GM21447 (cell line): ENCODE results near the gene LAMC1.

ENCODE experiments used
- ATAC-seq: cut with Tn5 transposase; IDR thresholded peaks from one replicate; pipeline ENCODE4 v1.9.1; 2021; ENCODE audit not compliant: unreplicated experiment

LAMC1 gene

DNA sequence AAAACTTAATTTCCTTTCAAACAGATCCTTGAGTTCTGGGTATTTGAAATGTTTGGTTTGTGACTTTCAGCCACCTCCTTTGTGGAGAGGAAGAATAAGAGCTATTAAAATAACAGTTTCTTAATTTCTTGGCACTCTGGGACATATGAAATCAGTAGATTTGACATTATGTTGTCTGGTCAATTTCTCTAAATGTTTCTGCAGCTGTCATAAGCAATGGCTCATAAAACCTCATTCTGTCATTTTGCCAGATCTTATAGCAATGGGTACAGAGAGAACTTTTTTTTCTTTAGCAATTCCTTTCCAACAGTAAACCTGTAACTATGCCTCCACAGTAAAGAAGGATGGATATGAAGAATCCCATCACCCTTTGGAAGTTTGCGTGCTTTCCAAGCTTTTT, 52.6 kb downstream of the LAMC1 start:
- no peak for ATAC-seq

DNA sequence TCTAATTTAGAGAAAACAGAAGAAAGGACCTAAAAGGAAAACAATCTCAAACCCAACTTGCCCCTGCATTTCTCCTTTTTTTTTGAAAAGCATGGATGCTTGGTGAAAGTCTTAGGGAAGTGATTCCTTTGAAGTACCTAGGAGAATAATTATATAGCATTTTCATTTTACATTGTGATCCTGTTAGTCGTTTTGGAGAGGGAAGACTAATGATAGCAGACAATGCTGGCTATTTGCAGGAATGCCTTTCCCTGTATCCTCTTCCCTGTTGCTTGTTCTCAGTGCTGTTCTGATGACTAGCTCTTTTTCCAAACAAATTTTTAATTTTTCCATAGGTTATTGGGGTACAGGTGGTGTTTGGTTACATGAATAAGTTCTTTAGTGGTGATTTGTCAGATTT, 53.9 kb downstream of the LAMC1 start:
- no peak for ATAC-seq

DNA sequence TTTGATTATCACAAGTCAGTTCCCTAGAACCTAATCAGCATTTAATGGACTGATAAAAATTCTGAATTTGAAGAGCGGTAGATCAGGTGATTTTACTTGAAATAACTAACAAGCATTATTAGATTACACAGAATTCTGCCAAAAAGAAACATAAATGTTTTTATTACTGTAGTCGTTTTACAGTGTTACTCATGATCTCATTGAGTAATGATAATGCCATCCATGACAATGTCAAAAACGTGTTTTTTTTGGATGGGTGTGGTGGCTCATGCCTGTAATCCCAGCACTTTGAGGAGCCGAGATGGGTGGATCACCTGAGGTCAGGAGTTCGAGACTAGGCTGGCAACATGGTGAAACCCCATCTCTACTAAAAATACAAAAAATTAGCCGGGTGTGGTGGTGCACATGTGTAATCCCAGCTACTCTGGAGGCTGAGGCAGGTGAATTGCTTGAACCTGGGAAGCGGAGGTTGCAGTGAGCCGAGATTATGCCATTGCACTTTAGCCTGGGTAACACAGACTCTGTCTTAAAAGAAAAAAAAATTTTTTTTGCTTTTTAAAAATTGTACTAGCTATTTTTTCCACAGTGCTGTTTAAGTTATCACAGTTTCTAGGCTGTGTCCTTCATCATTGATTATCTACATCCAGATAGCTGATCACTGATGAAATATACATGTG, 56.6 kb downstream of the LAMC1 start:
- ATAC-seq, result no peak

DNA sequence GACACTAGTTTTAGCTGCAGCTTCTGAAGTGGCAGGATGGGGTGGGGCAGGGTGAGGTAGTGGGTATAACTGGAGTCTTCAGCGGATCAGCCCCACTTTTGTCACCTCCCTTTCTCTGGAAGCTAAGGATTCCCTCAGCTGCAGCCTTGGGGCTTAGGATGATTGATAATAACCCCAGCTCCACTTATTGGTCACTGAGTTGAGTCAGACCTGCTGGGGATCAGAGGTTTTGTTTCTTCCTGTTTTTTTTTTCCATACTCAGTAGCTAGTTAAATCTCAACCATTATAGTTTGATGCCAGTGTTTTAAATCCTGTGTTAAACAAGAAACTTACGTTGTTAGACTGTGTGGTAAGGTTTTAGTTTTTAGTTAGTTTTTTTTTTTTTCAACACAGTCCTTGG, 57.2 kb downstream of the LAMC1 start:
- no peak for ATAC-seq

DNA sequence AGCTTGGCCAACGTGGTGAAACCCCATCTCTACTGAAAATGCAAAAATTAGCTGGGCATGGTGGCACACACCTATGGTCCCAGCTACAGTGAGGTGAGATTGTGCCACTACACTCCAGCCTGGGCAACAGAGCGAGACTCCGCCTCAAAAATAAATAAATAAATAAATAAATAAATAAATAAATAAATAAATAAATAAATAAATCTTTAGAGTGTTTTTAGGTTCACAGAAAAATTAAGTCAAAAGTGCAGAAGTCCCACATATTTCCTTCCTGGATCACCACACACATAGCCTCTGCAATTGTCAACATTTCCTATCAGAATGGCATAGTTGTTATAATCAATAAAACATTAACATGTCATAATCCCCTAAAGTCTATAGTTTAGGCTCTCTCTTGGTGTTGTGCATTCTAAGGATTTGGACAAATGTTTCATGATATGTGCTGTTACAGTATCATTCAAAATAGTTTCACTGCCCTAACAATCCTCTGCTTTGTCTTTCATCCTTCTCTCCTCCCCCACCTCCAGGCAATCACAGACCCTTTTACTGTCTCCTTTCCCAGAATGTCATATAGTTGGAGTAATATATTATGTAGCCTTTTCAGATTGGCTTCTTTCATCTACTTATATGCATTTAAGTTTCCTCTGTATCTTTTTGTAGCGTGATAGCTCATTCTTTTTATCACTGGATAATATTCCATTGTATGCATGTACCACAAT, 58.3 kb downstream of the LAMC1 start:
- no peak for ATAC-seq

DNA sequence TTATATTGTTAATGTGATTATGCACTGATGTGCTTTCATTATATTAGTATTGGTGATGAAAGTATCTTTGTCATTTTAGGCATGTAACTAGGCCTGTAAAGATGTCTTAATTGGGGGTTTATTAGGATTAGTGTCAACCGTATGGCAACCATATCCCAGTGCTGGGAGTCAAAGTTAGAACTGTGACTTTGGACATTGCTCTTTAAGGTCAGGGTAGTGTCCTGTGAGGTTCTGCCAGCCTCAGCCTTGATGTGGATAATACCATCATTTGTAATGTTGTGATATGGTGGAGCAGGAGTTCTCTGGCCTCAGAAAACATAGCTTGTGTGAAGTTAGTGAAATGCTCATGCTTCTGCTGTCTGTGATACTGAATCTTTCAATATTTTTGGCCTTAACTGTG, 59.4 kb downstream of the LAMC1 start:
- no peak for ATAC-seq

DNA sequence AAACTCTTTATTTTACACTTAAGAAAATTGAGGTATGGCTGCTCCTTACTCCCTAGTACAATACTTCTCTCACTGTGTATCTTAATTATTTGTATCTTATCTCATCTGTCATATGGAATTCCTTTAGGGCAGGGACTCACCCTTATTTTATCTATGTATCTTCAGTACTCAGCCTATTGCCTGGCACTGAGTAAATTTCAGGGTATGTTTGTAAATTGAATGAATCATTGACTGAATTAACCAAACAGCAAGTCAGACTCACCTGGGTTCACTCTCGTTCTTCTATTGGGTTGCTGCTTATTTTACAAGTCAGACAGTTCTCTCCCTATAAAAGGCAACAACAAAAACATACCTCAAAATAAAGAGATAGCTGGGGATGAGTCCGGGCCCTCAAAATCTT, 63.8 kb downstream of the LAMC1 start:
- no peak for ATAC-seq

DNA sequence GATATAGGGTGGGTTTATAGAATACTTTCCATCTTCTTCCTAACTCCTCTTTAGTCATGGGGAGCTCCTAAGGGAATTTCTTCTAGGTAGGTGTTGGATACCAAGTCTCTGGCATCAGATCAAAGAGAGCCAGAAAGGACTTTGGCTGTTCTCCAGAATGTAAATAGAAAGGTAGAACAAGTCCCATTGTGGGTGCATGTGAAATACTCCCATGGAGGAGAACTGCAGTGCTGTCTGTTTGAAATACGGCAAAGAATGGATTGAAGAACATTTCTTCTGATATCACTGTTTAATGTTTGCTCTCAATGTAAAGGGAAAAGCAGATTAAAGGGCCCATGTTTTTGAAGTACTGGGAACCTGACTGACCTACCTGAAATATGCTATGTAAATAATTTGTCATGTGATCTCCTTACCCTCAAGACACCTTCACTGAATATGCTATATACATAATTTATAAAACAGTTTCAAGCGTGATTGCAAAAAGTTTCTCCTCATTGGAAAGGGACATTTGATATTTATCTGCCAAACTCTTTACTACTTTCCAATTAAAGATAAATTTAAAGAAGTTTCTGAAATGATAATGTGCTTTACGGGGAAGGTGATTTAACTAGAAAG, 65.9 kb downstream of the LAMC1 start:
- ATAC-seq, result no peak

DNA sequence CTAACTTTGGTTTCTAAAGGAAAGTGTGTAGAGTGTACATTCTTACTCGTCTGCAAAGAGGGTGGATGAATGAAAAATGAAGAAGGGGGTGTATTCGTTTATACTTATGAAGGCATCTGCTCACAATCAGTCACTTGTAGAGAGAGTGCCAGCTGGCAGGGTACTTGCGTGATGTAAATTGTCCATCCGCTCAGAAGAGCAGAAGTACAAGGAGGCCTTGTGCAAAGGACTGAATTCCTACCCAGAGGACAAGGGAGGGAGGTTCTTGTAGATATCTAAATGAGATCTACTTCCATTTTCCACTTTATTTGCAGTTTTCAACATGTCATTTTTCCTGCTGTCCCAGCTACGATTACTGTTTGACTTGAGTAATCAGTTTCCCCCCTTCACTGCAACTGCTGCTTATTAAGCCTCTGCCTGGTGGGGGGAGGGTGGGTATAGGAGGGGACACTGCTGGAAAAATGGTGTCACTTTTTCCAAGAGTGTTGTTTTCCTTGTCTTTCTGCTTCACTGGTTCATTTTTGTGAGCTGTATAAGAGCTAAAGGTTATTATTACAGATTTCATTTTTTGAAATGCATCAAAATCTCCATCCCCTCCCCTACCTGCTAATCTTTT, 67.3 kb downstream of the LAMC1 start:
- no peak for ATAC-seq

DNA sequence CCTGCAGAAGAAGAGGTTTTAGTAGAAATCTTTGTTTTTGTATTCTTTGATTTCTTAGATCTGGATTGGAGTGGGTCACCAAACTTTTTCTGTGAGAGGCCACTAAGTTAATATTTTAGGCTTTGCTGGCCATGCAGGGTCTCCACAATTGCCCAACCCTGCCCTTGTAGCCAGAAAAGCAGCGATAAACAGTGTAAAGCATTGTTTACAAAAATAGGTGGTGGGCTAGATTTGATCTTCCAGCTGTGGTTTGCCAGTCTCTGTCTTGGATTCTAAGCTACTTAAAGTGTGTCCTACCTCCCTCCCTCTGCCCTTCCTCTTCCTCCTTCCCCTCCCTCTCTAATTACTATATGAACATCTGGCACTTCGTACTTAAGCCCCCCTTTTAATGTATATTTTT, 68.0 kb downstream of the LAMC1 start:
- ATAC-seq, result no peak

DNA sequence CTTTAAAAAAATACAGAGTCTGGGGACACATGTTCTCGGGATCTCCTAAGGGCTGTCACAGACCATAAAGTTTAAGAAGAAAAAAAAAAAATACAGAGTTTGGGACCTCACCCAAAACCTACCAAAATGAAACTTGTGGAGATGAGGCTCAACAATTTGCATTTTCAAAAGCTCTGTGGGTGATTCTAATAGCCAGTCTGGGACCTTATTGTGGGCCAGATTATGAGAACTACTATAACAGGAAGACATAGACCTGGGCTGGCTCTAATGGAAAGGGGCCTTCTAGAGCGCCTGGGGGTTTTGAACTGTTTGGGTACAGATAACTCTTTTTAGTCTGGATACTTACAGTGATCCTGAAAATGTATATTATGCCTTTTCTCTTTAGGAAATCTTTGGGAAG, 69.1 kb downstream of the LAMC1 start:
- no peak for ATAC-seq

DNA sequence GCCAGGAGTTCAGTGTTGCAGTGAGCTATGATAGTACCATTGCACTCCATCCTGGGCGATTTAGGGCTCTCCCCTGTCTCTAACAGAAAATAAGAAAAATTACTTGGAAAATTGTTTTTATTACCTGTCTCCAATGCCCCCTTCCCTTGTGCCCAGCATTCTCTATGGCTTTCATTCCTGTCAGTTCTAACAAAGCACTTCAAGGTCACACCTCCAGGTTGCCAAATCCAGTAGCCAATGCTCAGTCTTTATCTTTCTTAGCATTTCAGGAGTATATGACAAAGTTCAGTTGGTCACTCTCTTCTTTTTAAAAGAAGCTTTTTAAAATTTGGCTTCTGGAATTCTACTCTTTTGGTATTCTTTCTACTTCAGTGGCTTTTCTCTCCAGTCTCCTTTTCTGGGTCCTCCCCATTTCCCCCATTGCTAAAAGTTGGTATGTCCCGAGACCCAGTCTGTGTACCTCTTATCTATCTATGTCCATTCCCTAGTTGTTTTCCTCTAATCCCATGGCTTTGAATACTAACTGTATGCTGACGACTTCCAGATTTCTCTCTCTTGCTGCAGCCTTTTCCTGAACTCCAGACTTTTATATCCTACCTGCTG, 69.9 kb downstream of the LAMC1 start:
- ATAC-seq, result no peak

DNA sequence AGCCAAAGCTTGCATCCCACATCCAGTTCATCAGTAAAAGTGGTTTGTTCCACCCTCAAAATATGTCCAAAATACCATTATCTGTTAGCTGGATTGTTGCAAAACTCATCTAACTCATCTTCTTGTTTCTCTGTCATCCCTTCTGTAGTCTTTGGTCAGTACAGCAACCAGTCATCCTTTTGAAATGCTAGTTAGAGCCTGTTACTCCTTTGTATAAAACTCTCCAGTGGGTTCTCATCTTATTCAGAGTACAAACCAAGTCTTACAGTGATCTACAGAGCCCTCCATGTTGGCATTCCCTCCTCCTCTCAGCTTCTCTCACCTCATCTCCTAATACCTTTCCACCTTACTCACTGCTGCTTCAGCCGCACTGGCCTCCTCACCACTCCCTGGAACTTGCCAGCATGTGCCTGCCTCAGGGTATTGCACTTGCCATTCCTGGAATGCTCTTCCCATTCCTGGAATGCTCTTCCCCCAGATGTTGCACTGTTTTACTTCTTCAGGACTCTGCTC, 70.6 kb downstream of the LAMC1 start:
- ATAC-seq, result no peak

DNA sequence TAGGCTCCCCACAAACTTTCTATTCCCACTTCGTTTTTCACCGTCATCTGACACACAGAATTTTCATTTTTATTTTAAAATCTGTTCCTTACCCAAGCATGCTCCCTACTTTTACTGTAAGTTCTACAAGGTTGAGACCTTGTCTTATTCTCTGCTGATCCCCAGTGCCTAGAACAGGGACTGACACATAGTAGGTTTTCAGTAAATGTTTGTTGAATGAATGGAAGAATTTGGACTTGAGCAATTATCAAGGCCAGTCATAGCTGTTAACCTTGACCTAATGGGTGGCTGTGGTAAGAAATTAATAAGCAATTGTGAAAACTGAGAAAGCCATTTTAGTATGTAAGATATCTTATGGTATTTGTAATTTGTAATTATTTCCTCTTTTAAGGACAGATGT, 71.1 kb downstream of the LAMC1 start:
- no peak for ATAC-seq

DNA sequence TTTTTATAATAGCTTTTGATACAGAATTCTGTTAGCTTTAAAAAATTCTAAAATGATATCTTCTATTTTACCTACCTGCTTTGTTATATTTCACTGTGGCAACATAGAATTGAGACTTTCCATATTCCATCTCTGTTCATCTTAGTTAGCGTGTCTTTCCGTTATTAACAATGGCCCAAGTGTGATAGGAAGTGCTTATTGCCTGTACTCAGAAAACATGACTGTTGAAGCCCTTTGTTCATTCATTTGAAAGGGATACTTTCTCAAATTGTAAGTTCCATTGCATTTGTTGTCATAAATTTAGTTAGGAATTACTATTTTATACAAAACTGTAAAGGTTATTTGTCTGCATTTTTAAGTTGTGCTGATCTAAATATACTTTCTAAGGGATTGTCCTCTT, 73.1 kb downstream of the LAMC1 start:
- no peak for ATAC-seq

DNA sequence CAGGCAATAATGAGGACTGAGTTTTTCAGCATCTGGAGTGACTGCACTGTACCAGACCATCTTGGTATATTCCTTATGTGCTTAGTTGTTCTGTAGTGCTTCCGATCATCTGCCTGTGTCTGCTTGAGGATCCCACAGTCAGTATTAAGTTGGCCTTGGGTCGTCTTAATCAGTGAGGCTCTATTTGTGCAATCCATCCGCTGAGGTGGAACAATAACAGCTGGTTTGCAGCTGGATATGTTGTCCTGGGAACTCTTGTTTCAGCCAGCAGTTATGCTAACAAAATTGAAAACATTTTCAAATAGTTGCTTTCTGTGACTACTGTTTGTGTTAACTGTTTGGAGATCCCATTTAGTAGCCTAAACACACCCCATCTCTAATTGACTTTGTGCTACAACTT, 73.7 kb downstream of the LAMC1 start:
- no peak for ATAC-seq

DNA sequence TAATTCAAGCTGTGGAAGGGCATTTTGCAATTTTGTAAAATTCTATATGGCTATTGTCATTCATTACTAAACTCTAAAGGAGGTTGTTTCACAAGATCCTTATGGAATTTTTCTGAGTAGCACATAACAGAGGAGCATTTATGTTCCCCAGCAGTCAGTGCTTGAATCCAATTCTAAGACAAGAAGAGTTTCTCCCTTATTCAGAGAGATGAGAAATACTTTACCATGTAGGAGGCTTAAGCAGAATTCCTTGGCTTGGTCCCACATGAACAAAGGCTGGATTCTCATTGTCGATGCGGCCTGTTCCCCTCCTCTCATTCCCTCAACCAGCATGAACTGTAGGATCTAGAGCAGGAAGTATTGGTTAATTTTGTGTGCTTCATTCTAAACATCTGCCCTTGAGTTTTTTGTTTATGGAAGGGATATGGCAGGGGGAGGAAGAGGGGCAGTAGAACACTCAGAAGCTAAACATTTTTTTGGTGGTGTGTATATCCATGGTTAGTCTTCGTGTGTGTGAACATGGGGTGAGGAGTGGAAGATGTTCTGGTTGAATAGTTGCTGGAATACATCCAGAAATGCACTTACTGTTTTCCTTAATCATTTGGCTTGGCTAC, 74.3 kb downstream of the LAMC1 start:
- ATAC-seq, result no peak

DNA sequence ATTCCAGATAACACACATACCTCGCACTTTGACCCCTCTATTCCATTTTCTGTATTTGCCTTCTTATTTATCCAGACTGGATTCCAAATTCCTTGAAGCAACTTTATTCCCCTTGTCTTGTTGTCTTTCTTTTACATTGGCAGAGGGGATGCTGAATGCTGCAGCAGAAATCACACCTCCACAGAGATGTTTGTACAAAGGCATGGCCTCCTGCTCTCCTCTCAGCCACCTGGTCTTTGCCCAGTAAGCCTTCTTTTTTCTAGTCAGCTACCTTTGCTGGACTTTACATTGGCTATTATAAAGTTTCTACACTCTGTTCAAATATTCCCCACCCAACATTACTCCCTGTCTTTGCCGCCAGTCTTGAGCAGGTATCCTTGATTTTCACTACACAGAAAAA, 75.1 kb downstream of the LAMC1 start:
- ATAC-seq, result no peak

DNA sequence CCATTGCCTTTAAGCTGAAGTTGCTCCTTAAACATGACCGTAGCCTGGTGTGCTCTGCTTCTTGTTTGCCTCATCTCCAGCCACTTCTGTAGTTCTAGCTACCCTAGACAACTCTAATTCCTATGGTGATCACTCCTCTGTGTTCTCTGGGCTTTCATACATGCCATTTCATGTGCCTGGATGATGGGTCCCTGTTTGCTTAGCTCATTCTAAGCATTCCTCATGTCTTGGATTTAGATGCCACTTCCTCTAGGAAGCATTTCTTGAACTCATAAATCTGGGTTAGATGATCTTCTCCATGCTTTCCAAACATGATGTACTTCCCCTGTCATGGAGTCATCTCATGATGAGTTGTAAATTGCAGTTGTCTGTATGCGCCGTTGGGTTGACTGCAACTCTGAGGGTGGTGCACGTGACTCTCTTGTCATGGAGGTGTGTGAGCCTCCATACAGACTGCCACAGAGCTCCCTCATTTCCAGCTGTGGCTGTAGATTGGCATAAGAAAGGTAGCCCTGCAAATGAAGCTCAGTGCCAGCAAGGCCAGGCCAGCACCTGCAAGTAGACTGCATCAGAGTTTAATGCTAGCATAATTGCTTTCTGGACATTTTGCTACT, 77.2 kb downstream of the LAMC1 start:
- ATAC-seq, result no peak

DNA sequence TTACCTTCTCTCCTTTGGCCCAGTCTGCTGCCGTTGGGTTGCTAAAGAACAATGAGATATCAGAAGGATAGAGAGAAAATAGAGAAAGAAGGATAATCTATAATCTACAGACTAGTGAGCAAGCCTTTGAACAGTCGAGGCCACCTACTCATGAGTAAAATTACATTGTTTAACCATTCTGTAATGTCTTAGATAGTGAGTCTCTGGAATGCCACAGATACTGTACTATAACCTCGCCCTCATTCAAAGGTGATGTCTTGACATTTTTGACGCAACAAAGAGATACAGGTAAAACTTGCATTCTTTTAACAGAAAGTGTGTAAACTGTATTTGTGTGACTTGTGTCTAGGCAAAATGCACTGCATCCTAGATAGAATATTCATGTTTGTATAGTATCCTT, 77.9 kb downstream of the LAMC1 start:
- no peak for ATAC-seq

DNA sequence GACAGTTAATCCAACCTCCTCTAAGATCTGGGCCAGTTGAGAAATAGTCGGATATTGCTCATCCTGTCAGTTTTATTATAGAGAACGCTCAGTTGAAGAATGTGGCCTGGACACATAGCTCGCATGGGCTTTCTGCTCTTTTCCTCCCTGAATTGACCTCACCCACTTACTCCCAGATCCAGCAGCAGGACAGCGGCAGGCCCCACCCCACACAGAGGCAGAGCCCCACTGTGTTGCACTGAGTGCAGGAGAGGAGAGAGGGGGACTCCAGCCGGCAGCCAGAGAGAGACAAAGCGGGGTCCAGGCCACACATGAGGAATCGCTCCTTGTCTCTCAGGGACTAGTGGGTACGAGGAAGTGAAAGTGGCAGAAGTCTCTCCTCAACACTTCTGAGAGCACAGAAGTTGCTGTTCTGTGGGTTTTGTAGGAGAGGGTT, 78.6 kb downstream of the LAMC1 start:
- ATAC-seq, result peak; percentile 62
